IMR-90 (cell line): Measurements from ENCODE around the gene ULBP1. TPM values are rescaled to one million over a fixed set of nuclear protein-coding genes. Genes with fewer than 3 reads are reported as not detected.

Experiments used
- ATAC-seq: fragments of 200-7000 bp; cut with Tn5 transposase; 2 replicates; pipeline ENCODE4 v1.9.1; 2020; ENCODE audit warnings: low read depth, mild to moderate bottlenecking, moderate library complexity
- BruUV-seq: library from RNA; stranded (reverse); fragments of 400-500 nt; replicated peaks from 2 replicates; lab custom pipeline; 2021; lab: Mats Ljungman, UMichigan
- CTCF ChIA-PET: fragments of 300-600 bp; formaldehyde crosslinking; extraction: SDS; loops from one replicate; lab custom pipeline; 2021; ENCODE audit warnings: antibody characterized with exemption; lab: Yijun Ruan, JAX
- POLR2A ChIA-PET: fragments of 300-600 bp; sonication (Branson Sonifier 250); formaldehyde crosslinking; loops from one replicate; lab custom pipeline; 2022; ENCODE audit warnings: antibody characterized with exemption; ENCODE audit not compliant: unreplicated experiment; lab: Charles Lee
- DNase-seq: peaks from one replicate; pipeline ENCODE4 v3.0.0; 2013
- H2AFZ ChIP-seq: replicated peaks from 2 replicates; pipeline ENCODE3; 2013; ENCODE audit warnings: low read length, mild to moderate bottlenecking; ENCODE audit not compliant: poor library complexity
- H2AK5ac ChIP-seq: 2 replicates; pipeline ENCODE4 v1.6.1; 2013; ENCODE audit warnings: low read depth, low read length, inconsistent platforms
- H2AK9ac ChIP-seq: replicated peaks from 2 replicates; pipeline ENCODE3; 2013; ENCODE audit warnings: mild to moderate bottlenecking, low read depth, low read length, moderate library complexity; ENCODE audit not compliant: poor library complexity
- H2BK120ac ChIP-seq: 2 replicates; pipeline ENCODE4 v1.6.1; 2013; ENCODE audit warnings: low read depth, low read length, inconsistent platforms
- H2BK15ac ChIP-seq: 3 replicates; pipeline ENCODE4 v1.6.1; 2013; ENCODE audit warnings: low read depth, low read length, inconsistent platforms
- H2BK20ac ChIP-seq: 2 replicates; pipeline ENCODE4 v1.6.1; 2013; ENCODE audit warnings: low read depth, mild to moderate bottlenecking, inconsistent platforms, low read length, moderate library complexity
- H2BK5ac ChIP-seq: 2 replicates; pipeline ENCODE4 v1.6.1; 2013; ENCODE audit warnings: mild to moderate bottlenecking, low read depth, low read length, inconsistent platforms; ENCODE audit not compliant: poor library complexity, severe bottlenecking
- H3K14ac ChIP-seq: replicated peaks from 2 replicates; pipeline ENCODE4 v1.6.1; 2013; ENCODE audit warnings: low read depth, low read length, inconsistent platforms
- H3K18ac ChIP-seq: 2 replicates; pipeline ENCODE4 v1.6.1; 2013; ENCODE audit warnings: low read depth, low read length, control low read depth
- H3K23ac ChIP-seq: 2 replicates; pipeline ENCODE4 v1.6.1; 2013; ENCODE audit warnings: low read depth, low read length, inconsistent platforms
- H3K27ac ChIP-seq: 2 replicates; pipeline ENCODE4 v1.5.1; 2013; ENCODE audit warnings: mild to moderate bottlenecking, control low read depth, low read length; ENCODE audit not compliant: insufficient read depth
- H3K27me3 ChIP-seq: 2 replicates; pipeline ENCODE4 v1.6.1; 2013; ENCODE audit warnings: low read length; ENCODE audit not compliant: control insufficient read depth, insufficient read depth
- H3K36me3 ChIP-seq: 2 replicates; pipeline ENCODE4 v1.6.1; 2013; ENCODE audit warnings: low read length, mixed read lengths; ENCODE audit not compliant: control insufficient read depth, insufficient read depth
- H3K4ac ChIP-seq: 2 replicates; pipeline ENCODE4 v1.6.1; 2013; ENCODE audit warnings: low read depth, low read length, inconsistent platforms
- H3K4me1 ChIP-seq: 2 replicates; pipeline ENCODE4 v1.6.1; 2013; ENCODE audit warnings: low read length, mixed read lengths; ENCODE audit not compliant: control insufficient read depth, insufficient read depth
- H3K4me2 ChIP-seq: 2 replicates; pipeline ENCODE4 v1.6.1; 2013; ENCODE audit warnings: low read depth, mild to moderate bottlenecking, control low read depth, low read length, moderate library complexity
- H3K4me3 ChIP-seq: 2 replicates; pipeline ENCODE4 v1.5.1; 2013; ENCODE audit warnings: low read depth, mild to moderate bottlenecking, control low read depth, low read length, moderate library complexity; ENCODE audit not compliant: insufficient read depth
- H3K56ac ChIP-seq: 2 replicates; pipeline ENCODE4 v1.6.1; 2013; ENCODE audit warnings: low read length, inconsistent platforms; ENCODE audit not compliant: insufficient read depth; ENCODE audit errors: extremely low read depth
- H3K79me1 ChIP-seq, 2 experiments: 2 replicates each; pipeline ENCODE4 v1.6.1; 2013; ENCODE audit warnings: low read length in 2 of 2, inconsistent platforms in 1 of 2, low read depth in 1 of 2
- H3K9ac ChIP-seq: 2 replicates; pipeline ENCODE4 v1.6.1; 2013; ENCODE audit warnings: low read depth, low read length, control low read depth
- H3K9me1 ChIP-seq: 2 replicates; pipeline ENCODE4 v1.6.1; 2013; ENCODE audit warnings: low read length, inconsistent platforms; ENCODE audit not compliant: insufficient read depth
- H3K9me3 ChIP-seq: 2 replicates; pipeline ENCODE4 v1.6.1; 2013; ENCODE audit warnings: low read length; ENCODE audit not compliant: control insufficient read depth, insufficient read depth
- H4K20me1 ChIP-seq: 2 replicates; pipeline ENCODE4 v1.6.1; 2013; ENCODE audit warnings: low read length, inconsistent platforms; ENCODE audit not compliant: insufficient read depth
- H4K5ac ChIP-seq: 2 replicates; pipeline ENCODE4 v1.6.1; 2013; ENCODE audit warnings: mild to moderate bottlenecking, low read depth, low read length, control low read depth
- H4K8ac ChIP-seq, 2 experiments: 2 replicates each; pipeline ENCODE4 v1.6.1; 2013; ENCODE audit warnings: low read depth in 2 of 2, low read length in 2 of 2, control low read depth in 1 of 2, inconsistent platforms in 1 of 2
- H4K91ac ChIP-seq: 2 replicates; pipeline ENCODE4 v1.6.1; 2013; ENCODE audit warnings: low read depth, low read length, inconsistent platforms; ENCODE audit not compliant: insufficient read depth
- CEBPB ChIP-seq: IDR thresholded peaks from 2 replicates; pipeline ENCODE4 v1.6.1; 2012; ENCODE audit warnings: low read depth, low read length, improper control_type of control experiment
- ELK1 ChIP-seq: fragments of 150-350 bp; IDR thresholded peaks from 2 replicates; pipeline ENCODE4 v1.6.1; 2016; ENCODE audit warnings: low read depth, mild to moderate bottlenecking, low read length, moderate library complexity, borderline replicate concordance
- MAFK ChIP-seq: IDR thresholded peaks from 2 replicates; pipeline ENCODE4 v1.6.1; 2012; ENCODE audit warnings: low read depth, low read length, improper control_type of control experiment
- MXI1 ChIP-seq: IDR thresholded peaks from 2 replicates; pipeline ENCODE4 v1.6.1; 2012; ENCODE audit warnings: low read depth, mild to moderate bottlenecking, low read length, moderate library complexity, borderline replicate concordance
- RAD21 ChIP-seq: IDR thresholded peaks from 2 replicates; pipeline ENCODE4 v1.6.1; 2012; ENCODE audit warnings: low read length, improper control_type of control experiment
- RFX5 ChIP-seq: IDR thresholded peaks from 2 replicates; pipeline ENCODE4 v1.8.0; 2012; ENCODE audit warnings: low read depth, mild to moderate bottlenecking, low read length, moderate library complexity
- SMC3 ChIP-seq: fragments of 150-350 bp; IDR thresholded peaks from 2 replicates; pipeline ENCODE4 v1.6.1; 2016; ENCODE audit warnings: low read depth, mild to moderate bottlenecking, antibody characterized with exemption, low read length, moderate library complexity
- WGBS, 2 experiments: methylation state at CpG; one replicate each; pipeline versions ENCODE4 v1.1.5 to v1.1.7; 2013; ENCODE audit warnings: missing lambda C conversion rate in 2 of 2; ENCODE audit not compliant: insufficient read length in 1 of 2; ENCODE audit errors: extremely low coverage in 2 of 2; 5-methylcytosine and 5-hydroxymethylcytosine counted together
- dilution Hi-C: fragments of 300-500 bp; cut with HindIII; formaldehyde crosslinking; loops from one replicate; pipeline ENCODE4 v1.14.3; 2018; ENCODE audit warnings: low sequenced_read_pairs; ENCODE audit not compliant: unreplicated experiment
- in situ Hi-C: fragments of 300-500 bp; cut with MboI; formaldehyde crosslinking; loops from 3 replicates; pipeline ENCODE4 v1.14.3; 2019; ENCODE audit warnings: low sequenced_read_pairs, inconsistent platforms, mixed read lengths
- intact Hi-C: fragments of 100-400 bp; cut with micrococcal nuclease; formaldehyde crosslinking; loops from 2 replicates; pipeline ENCODE4 v1.10.0; 2022
- polyA plus RNA-seq, 3 experiments: library from polyadenylated mRNA; depleted of rRNA; stranded (reverse); fragments of >200 nt; gene quantifications; 2 replicates each; pipeline ENCODE4 v1.2.3, GENCODE V29; 2012; ENCODE audit warnings: low replicate concordance in 1 of 3
- total RNA-seq: library from RNA; depleted of rRNA; stranded (reverse); fragments of >200 nt; gene quantifications from 2 replicates; pipeline ENCODE4 v1.2.3, GENCODE V29; 2012
- TF ChIP-seq, protein P1 (sequence below): fragments of 150-350 bp; IDR thresholded peaks from 2 replicates; pipeline ENCODE4 v1.6.1; 2017; ENCODE audit warnings: mild to moderate bottlenecking, antibody characterized with exemption, low read length, low read depth

The ULBP1 gene
- total and polyA plus RNA-seq, 2 of the 4 experiments (the other 2 are of a cell fraction), result 0.18 to 0.87 TPM

GRCh38 chr6:150008588-150008987 is 44.8 kb downstream of the ULBP1 start:
- Histone ChIP-seq H3K14ac (no peak overlapping the region), H2AK9ac (peak overlapping the region; percentile 37), H2BK120ac (no peak overlapping the region), H2BK15ac (no peak overlapping the region), H3K27ac (no peak overlapping the region), H3K4me2 (no peak overlapping the region), H4K91ac (no peak overlapping the region), H4K5ac (no peak overlapping the region), H3K4me1 (peaks cover 2% of the 10 kb centered on the region; the same call in 1 of the 2 replicates), H3K56ac (no peak overlapping the region), H2AK5ac (no peak overlapping the region), H2BK20ac (no peak overlapping the region), H3K36me3 (no peaks in the 10 kb centered on the region), H3K18ac (no peak overlapping the region), H3K4me3 (no peak overlapping the region), H3K9ac (no peak overlapping the region), H4K8ac (no peak overlapping the region), H3K4ac (no peak overlapping the region), H3K27me3 (peaks cover 58% of the 10 kb centered on the region), H2BK5ac (no peak overlapping the region), H2AFZ (no peak overlapping the region), H3K9me3 (peaks cover 4% of the 10 kb centered on the region; the same call in 1 of the 2 replicates), H3K9me1 (no peaks in the 10 kb centered on the region), H3K23ac (no peak overlapping the region), H4K20me1 (no peaks in the 10 kb centered on the region), H3K79me1 (no peaks in the 10 kb centered on the region)
- ChIA-PET CTCF (no interaction called here), POLR2A (no interaction called here)
- intact Hi-C loops, result no loop called here
- BruUV-seq, result no TSS peak
- TF ChIP-seq CEBPB, result no peak
- TF ChIP-seq RAD21, result no peak
- TF ChIP-seq RFX5, result no peak
- TF ChIP-seq, protein P1, sequence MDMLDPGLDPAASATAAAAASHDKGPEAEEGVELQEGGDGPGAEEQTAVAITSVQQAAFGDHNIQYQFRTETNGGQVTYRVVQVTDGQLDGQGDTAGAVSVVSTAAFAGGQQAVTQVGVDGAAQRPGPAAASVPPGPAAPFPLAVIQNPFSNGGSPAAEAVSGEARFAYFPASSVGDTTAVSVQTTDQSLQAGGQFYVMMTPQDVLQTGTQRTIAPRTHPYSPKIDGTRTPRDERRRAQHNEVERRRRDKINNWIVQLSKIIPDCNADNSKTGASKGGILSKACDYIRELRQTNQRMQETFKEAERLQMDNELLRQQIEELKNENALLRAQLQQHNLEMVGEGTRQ, result no peak
- no peak for TF ChIP-seq MXI1
- TF ChIP-seq MAFK, result no peak
- TF ChIP-seq ELK1, result no peak
- TF ChIP-seq SMC3, result no peak
- ATAC-seq (no peak), DNase-seq (no peak)
- dilution Hi-C loops, result no loop called here
- 54% methylated on average over 9 of the region's 9 CpGs; no CpG with 5 or more reads in 1 of the 2 experiments for WGBS, 2 experiments
- in situ Hi-C loops, result loop anchor here (5.0 kb wide), 1 partner anchor 71 kb away; no protein-coding TSS in a partner anchor
